ENCODE measurements around the gene GDAP2.

DNA sequence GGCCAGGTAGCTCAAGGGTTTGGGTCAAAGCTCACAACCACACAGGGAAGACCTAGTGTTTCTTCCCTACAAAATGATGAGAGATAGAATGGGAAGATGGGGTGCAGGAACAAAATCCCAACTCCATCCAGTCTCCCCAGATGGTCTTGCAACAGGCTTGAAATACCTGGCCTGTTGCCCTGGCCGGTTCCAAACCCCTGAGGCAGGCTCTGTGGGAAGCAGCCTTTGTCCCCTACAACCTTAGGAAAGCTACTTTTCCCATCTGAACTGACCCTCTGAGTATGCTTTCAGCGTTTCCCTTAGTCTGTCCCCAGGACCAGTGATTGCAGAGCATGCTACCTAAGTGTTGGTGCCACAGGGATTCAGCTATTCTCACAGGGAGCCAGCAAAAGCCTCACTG is 104.0 kb downstream of the GDAP2 start:
- TF ChIP-seq, protein P1, sequence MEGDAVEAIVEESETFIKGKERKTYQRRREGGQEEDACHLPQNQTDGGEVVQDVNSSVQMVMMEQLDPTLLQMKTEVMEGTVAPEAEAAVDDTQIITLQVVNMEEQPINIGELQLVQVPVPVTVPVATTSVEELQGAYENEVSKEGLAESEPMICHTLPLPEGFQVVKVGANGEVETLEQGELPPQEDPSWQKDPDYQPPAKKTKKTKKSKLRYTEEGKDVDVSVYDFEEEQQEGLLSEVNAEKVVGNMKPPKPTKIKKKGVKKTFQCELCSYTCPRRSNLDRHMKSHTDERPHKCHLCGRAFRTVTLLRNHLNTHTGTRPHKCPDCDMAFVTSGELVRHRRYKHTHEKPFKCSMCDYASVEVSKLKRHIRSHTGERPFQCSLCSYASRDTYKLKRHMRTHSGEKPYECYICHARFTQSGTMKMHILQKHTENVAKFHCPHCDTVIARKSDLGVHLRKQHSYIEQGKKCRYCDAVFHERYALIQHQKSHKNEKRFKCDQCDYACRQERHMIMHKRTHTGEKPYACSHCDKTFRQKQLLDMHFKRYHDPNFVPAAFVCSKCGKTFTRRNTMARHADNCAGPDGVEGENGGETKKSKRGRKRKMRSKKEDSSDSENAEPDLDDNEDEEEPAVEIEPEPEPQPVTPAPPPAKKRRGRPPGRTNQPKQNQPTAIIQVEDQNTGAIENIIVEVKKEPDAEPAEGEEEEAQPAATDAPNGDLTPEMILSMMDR (IDR thresholded peaks at IDR 0.05), result no peak
- TF ChIP-seq POLR2A (IDR thresholded peaks at IDR 0.05), result no peak
